SU-DHL-6 (cell line): ENCODE measurements around the gene PPP2R2B.

Experiments used
- EZH2phosphoT487 ChIP-seq: fragments of 200-600 bp; sonication (generic), shearing (Covaris generic); conservative IDR thresholded peaks from 2 replicates; pipeline ENCODE4 v1.6.1; 2018; ENCODE audit warnings: mild to moderate bottlenecking, antibody characterized with exemption, low read length, moderate library complexity, mixed read lengths
- TF ChIP-seq, protein P1 (sequence below): fragments of 200-600 bp; sonication (generic); IDR thresholded peaks from one replicate; pipeline ENCODE4 v1.5.1; 2017; ENCODE audit warnings: antibody characterized with exemption, mild to moderate bottlenecking, low read length, moderate library complexity; ENCODE audit not compliant: insufficient read depth, poor library complexity, severe bottlenecking

DNA sequence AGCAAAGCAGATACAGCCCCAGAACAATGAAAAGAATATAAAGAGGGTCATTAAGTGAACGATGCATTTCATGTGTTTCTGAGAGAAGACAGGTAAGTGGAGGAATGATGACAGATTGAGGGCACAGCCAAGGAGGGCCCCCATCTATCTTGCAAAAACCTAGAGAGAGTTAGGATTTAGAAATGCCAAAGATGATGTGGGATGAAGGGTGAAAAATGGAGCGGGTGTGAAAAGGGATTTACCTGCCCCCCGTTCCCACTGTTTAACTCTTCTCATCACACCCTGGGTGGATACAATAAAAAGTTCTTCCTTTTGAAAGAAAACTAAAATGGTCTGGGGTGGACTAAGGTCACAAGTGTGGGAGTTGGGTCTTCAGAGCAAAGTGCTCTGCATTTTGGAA is 18.5 kb upstream of the PPP2R2B start:
- TF ChIP-seq, protein P1, sequence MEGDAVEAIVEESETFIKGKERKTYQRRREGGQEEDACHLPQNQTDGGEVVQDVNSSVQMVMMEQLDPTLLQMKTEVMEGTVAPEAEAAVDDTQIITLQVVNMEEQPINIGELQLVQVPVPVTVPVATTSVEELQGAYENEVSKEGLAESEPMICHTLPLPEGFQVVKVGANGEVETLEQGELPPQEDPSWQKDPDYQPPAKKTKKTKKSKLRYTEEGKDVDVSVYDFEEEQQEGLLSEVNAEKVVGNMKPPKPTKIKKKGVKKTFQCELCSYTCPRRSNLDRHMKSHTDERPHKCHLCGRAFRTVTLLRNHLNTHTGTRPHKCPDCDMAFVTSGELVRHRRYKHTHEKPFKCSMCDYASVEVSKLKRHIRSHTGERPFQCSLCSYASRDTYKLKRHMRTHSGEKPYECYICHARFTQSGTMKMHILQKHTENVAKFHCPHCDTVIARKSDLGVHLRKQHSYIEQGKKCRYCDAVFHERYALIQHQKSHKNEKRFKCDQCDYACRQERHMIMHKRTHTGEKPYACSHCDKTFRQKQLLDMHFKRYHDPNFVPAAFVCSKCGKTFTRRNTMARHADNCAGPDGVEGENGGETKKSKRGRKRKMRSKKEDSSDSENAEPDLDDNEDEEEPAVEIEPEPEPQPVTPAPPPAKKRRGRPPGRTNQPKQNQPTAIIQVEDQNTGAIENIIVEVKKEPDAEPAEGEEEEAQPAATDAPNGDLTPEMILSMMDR, result no peak
- TF ChIP-seq EZH2phosphoT487, result no peak
